Progenitor cell of endocrine pancreas (in vitro differentiated cells): Measurements from ENCODE around the gene TMPRSS6. TPM values are rescaled to one million over a fixed set of nuclear protein-coding genes. Genes with fewer than 3 reads are reported as not detected.

Source experiments
- DNase-seq: peaks from one replicate; pipeline ENCODE4 v3.0.0; 2021; ENCODE audit warnings: low spot score; ENCODE audit not compliant: unreplicated experiment
- H3K27ac Mint-ChIP-seq: 2 replicates; pipeline ENCODE4 v1.8.0; 2021; ENCODE audit warnings: mild to moderate bottlenecking, moderate library complexity, mixed read lengths
- H3K27me3 Mint-ChIP-seq: 2 replicates; pipeline ENCODE4 v1.8.0; 2021; ENCODE audit warnings: mixed read lengths
- H3K36me3 Mint-ChIP-seq: 2 replicates; pipeline ENCODE4 v1.8.0; 2022; ENCODE audit warnings: mixed read lengths; ENCODE audit not compliant: insufficient read depth
- H3K4me1 Mint-ChIP-seq: 2 replicates; pipeline ENCODE4 v1.8.0; 2021; ENCODE audit warnings: low read depth, mixed read lengths
- H3K4me3 Mint-ChIP-seq: 2 replicates; pipeline ENCODE4 v1.8.0; 2021; ENCODE audit warnings: low read depth, mild to moderate bottlenecking, moderate library complexity, mixed read lengths
- H3K9me3 Mint-ChIP-seq: 2 replicates; pipeline ENCODE4 v1.8.0; 2021; ENCODE audit warnings: low read depth, mixed read lengths
- CTCF ChIP-seq: fragments of 200-600 bp; sonication (generic); IDR thresholded peaks from one replicate; pipeline ENCODE4 v1.5.0; 2021; ENCODE audit warnings: antibody characterized with exemption, mild to moderate bottlenecking; ENCODE audit not compliant: unreplicated experiment
- total RNA-seq: library from RNA; stranded (reverse); gene quantifications from 2 replicates; pipeline ENCODE4 v1.2.1, GENCODE V29; 2021

Gene TMPRSS6
- total RNA-seq, 1 donor from 2014 or later: 12.6 TPM

- no peak for DNase-seq
- H3K27ac Mint-ChIP-seq: no peak overlapping the region
- H3K36me3 Mint-ChIP-seq: no peaks in the 10 kb centered on the region
- H3K4me3 Mint-ChIP-seq: no peak overlapping the region
- H3K9me3 Mint-ChIP-seq: no peaks in the 10 kb centered on the region
- TF ChIP-seq CTCF: no peak
- peaks cover 22% of the 10 kb centered on the region for H3K4me1 Mint-ChIP-seq
- H3K27me3 Mint-ChIP-seq: peaks cover 9% of the 10 kb centered on the region
Measured at GRCh38 chr22:37113757-37114156, 4.2 kb upstream of the TMPRSS6 start.

GRCh38 chr22:37112084-37112728 is 2.7 kb upstream of the TMPRSS6 start:
- TF ChIP-seq CTCF: no peak
- peak; percentile 73 for DNase-seq
- no peaks in the 10 kb centered on the region for H3K36me3 Mint-ChIP-seq
- H3K4me3 Mint-ChIP-seq: peak overlapping the region; percentile 29
- peaks cover 8% of the 10 kb centered on the region for H3K27me3 Mint-ChIP-seq
- peak overlapping the region; percentile 95 for H3K27ac Mint-ChIP-seq
- H3K9me3 Mint-ChIP-seq: no peaks in the 10 kb centered on the region
- H3K4me1 Mint-ChIP-seq: peaks cover 34% of the 10 kb centered on the region

- DNase-seq: no peak
- Mint-ChIP-seq H3K9me3 (no peaks in the 10 kb centered on the region), H3K27ac (no peak overlapping the region), H3K36me3 (no peaks in the 10 kb centered on the region), H3K27me3 (peaks cover 8% of the 10 kb centered on the region), H3K4me3 (no peak overlapping the region), H3K4me1 (peaks cover 34% of the 10 kb centered on the region)
- no peak for TF ChIP-seq CTCF
Measured at GRCh38 chr22:37111156-37111717, 1.7 kb upstream of the TMPRSS6 start.

GRCh38 chr22:37107816-37108621 is 1.5 kb downstream of the TMPRSS6 start:
- no peak overlapping the region for H3K4me3 Mint-ChIP-seq
- peaks cover 32% of the 10 kb centered on the region for H3K4me1 Mint-ChIP-seq
- H3K27me3 Mint-ChIP-seq: peaks cover 7% of the 10 kb centered on the region
- DNase-seq: no peak
- no peak for TF ChIP-seq CTCF
- H3K9me3 Mint-ChIP-seq: no peaks in the 10 kb centered on the region
- no peaks in the 10 kb centered on the region for H3K36me3 Mint-ChIP-seq
- peak overlapping the region; percentile 78 for H3K27ac Mint-ChIP-seq

GRCh38 chr22:37105990-37106389 is 3.5 kb downstream of the TMPRSS6 start:
- H3K4me3 Mint-ChIP-seq: no peak overlapping the region
- H3K27me3 Mint-ChIP-seq: peaks cover 7% of the 10 kb centered on the region
- no peak for TF ChIP-seq CTCF
- DNase-seq: no peak
- no peaks in the 10 kb centered on the region for H3K36me3 Mint-ChIP-seq
- peaks cover 20% of the 10 kb centered on the region for H3K4me1 Mint-ChIP-seq
- H3K9me3 Mint-ChIP-seq: no peaks in the 10 kb centered on the region
- no peak overlapping the region for H3K27ac Mint-ChIP-seq
